Peyer's patch (tissue), 4 donors: Measurements from ENCODE around the gene TBX21. TPM values are rescaled to one million over a fixed set of nuclear protein-coding genes. Genes with fewer than 3 reads are reported as not detected.

Experiments
- DNase-seq, 3 donors: peaks; one replicate each; pipeline ENCODE4 v3.0.0-alpha.2; 2017 to 2019
- H3K27ac ChIP-seq, 4 donors: fragments of 200-600 bp; sonication (generic); one replicate each; pipeline ENCODE4 v1.5.1; 2016 to 2019
- H3K27me3 ChIP-seq, 2 donors: fragments of 200-600 bp; sonication (generic); one replicate each; pipeline ENCODE4 v1.5.1; 2019
- H3K36me3 ChIP-seq, 3 donors: fragments of 200-600 bp; sonication (generic); one replicate each; pipeline ENCODE4 v1.5.1; 2016 to 2019
- H3K4me1 ChIP-seq, 4 donors: fragments of 200-600 bp; sonication (generic); one replicate each; pipeline ENCODE4 v1.5.1; 2016 to 2019
- H3K4me3 ChIP-seq, 4 donors: fragments of 200-600 bp; sonication (generic); 1 replicate in 3 of 4; 2 replicates in 1 of 4; pipeline ENCODE4 v1.5.1; 2016 to 2019; ENCODE audit warnings: mild to moderate bottlenecking in 1 of 4
- H3K9me3 ChIP-seq, 4 donors: fragments of 200-600 bp; sonication (generic); one replicate each; pipeline ENCODE4 v1.5.1; 2016 to 2019; ENCODE audit warnings: mild to moderate bottlenecking in 1 of 4
- POLR2A ChIP-seq, 2 donors: fragments of 450-650 bp; IDR thresholded peaks; one replicate each; pipeline ENCODE4 v1.5.1; 2017; ENCODE audit warnings: antibody characterized with exemption in 2 of 2, mild to moderate bottlenecking in 2 of 2, moderate library complexity in 2 of 2
- total RNA-seq, 4 donors: library from RNA; depleted of rRNA; stranded (reverse); fragments of >200 nt; gene quantifications; one replicate each; pipeline ENCODE4 v1.1.0, GENCODE V29; 2016
- TF ChIP-seq, protein P1 (sequence below), 6 experiments: fragments of 450-650 bp in 4 of 6; fragments of 200-600 bp in 2 of 6; sonication (generic) in 1 of 6; IDR thresholded peaks; one replicate each; pipeline ENCODE4 v1.5.1; 2017 to 2019; ENCODE audit warnings: antibody characterized with exemption in 6 of 6, mild to moderate bottlenecking in 3 of 6, moderate library complexity in 1 of 6

TBX21 gene
- total RNA-seq, 4 donors from 2014 or later, result 0.53 to 0.85 (median 0.67) TPM; not detected in 1

DNA sequence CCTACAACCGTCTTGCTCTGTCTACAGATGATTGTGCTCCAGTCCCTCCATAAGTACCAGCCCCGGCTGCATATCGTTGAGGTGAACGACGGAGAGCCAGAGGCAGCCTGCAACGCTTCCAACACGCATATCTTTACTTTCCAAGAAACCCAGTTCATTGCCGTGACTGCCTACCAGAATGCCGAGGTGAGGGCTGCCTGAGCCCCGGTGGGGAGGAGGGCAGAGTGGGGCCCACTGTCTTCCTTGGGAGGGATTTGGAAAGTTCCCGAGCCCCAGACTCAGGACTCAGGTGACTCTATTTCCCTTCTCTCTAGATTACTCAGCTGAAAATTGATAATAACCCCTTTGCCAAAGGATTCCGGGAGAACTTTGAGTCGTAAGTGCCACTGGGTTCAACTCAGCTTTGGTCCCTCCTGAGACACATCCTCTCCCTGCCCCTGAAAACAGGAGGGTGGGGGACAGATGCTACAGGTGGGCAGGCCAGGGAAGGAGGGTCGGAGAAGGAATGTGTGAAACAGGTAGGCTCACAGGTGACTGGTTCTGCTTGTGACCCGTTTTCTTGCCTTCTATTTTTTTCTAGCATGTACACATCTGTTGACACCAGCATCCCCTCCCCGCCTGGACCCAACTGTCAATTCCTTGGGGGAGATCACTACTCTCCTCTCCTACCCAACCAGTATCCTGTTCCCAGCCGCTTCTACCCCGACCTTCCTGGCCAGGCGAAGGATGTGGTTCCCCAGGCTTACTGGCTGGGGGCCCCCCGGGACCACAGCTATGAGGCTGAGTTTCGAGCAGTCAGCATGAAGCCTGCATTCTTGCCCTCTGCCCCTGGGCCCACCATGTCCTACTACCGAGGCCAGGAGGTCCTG, 11.4 kb downstream of the TBX21 start:
- Histone ChIP-seq H3K4me3 (no peak overlapping the region), H3K9me3 (no peaks in the 10 kb centered on the region), H3K27ac (no peak overlapping the region), H3K27me3 (peaks cover 0 to 5% of the 10 kb centered on the region in 2 donors), H3K4me1 (peaks cover 0 to 7% (median 0%) of the 10 kb centered on the region in 4 donors), H3K36me3 (no peaks in the 10 kb centered on the region)
- peak in 1 of 3 donors; percentile 11 for DNase-seq
- TF ChIP-seq, protein P1, sequence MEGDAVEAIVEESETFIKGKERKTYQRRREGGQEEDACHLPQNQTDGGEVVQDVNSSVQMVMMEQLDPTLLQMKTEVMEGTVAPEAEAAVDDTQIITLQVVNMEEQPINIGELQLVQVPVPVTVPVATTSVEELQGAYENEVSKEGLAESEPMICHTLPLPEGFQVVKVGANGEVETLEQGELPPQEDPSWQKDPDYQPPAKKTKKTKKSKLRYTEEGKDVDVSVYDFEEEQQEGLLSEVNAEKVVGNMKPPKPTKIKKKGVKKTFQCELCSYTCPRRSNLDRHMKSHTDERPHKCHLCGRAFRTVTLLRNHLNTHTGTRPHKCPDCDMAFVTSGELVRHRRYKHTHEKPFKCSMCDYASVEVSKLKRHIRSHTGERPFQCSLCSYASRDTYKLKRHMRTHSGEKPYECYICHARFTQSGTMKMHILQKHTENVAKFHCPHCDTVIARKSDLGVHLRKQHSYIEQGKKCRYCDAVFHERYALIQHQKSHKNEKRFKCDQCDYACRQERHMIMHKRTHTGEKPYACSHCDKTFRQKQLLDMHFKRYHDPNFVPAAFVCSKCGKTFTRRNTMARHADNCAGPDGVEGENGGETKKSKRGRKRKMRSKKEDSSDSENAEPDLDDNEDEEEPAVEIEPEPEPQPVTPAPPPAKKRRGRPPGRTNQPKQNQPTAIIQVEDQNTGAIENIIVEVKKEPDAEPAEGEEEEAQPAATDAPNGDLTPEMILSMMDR (IDR thresholded peaks at IDR 0.05), result no peak
- no peak for TF ChIP-seq POLR2A (IDR thresholded peaks at IDR 0.05)

- no peak overlapping the region for H3K4me3 ChIP-seq
- peaks cover 0 to 5% of the 10 kb centered on the region in 2 donors for H3K27me3 ChIP-seq
- no peak overlapping the region for H3K27ac ChIP-seq
- no peak for TF ChIP-seq POLR2A (IDR thresholded peaks at IDR 0.05)
- TF ChIP-seq, protein P1 (IDR thresholded peaks at IDR 0.05), result no peak
- H3K9me3 ChIP-seq, result no peaks in the 10 kb centered on the region
- DNase-seq, result no peak
- no peaks in the 10 kb centered on the region for H3K36me3 ChIP-seq
- H3K4me1 ChIP-seq, result peaks cover 0 to 7% (median 0%) of the 10 kb centered on the region in 4 donors
Observed at GRCh38 chr17:47745037-47745380, 12.0 kb downstream of the TBX21 start.

- no peaks in the 10 kb centered on the region for H3K36me3 ChIP-seq
- H3K9me3 ChIP-seq, result no peaks in the 10 kb centered on the region
- no peak overlapping the region for H3K4me3 ChIP-seq
- no peak overlapping the region for H3K27ac ChIP-seq
- no peak for DNase-seq
- no peak for TF ChIP-seq POLR2A (IDR thresholded peaks at IDR 0.05)
- TF ChIP-seq, protein P1 (IDR thresholded peaks at IDR 0.05), result no peak
- no peaks in the 10 kb centered on the region for H3K4me1 ChIP-seq
- no peaks in the 10 kb centered on the region for H3K27me3 ChIP-seq
Observed at GRCh38 chr17:47751471-47751870, 18.4 kb downstream of the TBX21 start.

DNA sequence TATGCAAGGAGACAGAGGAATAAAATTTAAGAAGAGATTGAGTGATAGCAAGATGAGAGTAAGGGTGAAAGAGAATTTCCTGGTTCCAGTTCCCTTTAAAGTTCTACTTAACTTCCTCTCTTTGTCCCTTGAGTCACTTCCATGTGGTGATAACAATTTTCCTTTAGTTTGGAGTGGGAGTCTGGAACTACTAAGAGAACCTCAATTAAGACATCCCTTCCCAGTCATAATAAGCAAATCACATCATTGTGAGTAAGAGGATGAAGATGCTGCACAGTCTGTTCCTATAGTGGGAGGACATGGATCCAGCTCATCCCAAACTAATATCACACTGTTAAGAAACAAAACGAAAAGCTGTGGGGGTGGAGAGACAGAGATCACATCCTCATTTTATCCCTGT, 24.4 kb downstream of the TBX21 start:
- Histone ChIP-seq H3K9me3 (peaks cover 0 to 6% (median 2%) of the 10 kb centered on the region in 4 donors), H3K27me3 (no peaks in the 10 kb centered on the region), H3K27ac (no peak overlapping the region), H3K36me3 (no peaks in the 10 kb centered on the region), H3K4me3 (no peak overlapping the region), H3K4me1 (no peaks in the 10 kb centered on the region)
- TF ChIP-seq POLR2A (IDR thresholded peaks at IDR 0.05), result no peak
- TF ChIP-seq, protein P1 (IDR thresholded peaks at IDR 0.05), result no peak
- DNase-seq, result no peak

GRCh38 chr17:47760409-47761140, 27.5 kb downstream of the TBX21 start:
- no peak for DNase-seq
- no peaks in the 10 kb centered on the region for H3K4me1 ChIP-seq
- no peaks in the 10 kb centered on the region for H3K36me3 ChIP-seq
- no peak for TF ChIP-seq POLR2A (IDR thresholded peaks at IDR 0.05)
- peaks cover 0 to 6% (median 2%) of the 10 kb centered on the region in 4 donors for H3K9me3 ChIP-seq
- H3K4me3 ChIP-seq, result no peak overlapping the region
- H3K27me3 ChIP-seq, result no peaks in the 10 kb centered on the region
- H3K27ac ChIP-seq, result no peak overlapping the region

- Histone ChIP-seq H3K9me3 (peaks cover 0 to 6% (median 2%) of the 10 kb centered on the region in 4 donors), H3K4me1 (no peaks in the 10 kb centered on the region), H3K27ac (no peak overlapping the region), H3K36me3 (no peaks in the 10 kb centered on the region), H3K27me3 (no peaks in the 10 kb centered on the region), H3K4me3 (no peak overlapping the region)
- DNase-seq, result no peak
- TF ChIP-seq, protein P1 (IDR thresholded peaks at IDR 0.05), result no peak
- no peak for TF ChIP-seq POLR2A (IDR thresholded peaks at IDR 0.05)
Observed at GRCh38 chr17:47762728-47763127, 29.7 kb downstream of the TBX21 start.
